Astrocyte of the cerebellum (primary cell): ENCODE measurements around the gene KIF1A.
A peak's percentile ranks its signal among the peaks of the same experiment; 100 is the strongest.

Experiments
- DNase-seq: peaks from one replicate; pipeline ENCODE4 v3.0.0-alpha.2; 2011; ENCODE audit warnings: low read depth
- H3K4me3 ChIP-seq: 2 replicates; pipeline ENCODE4 v1.5.1; 2011; ENCODE audit warnings: mild to moderate bottlenecking, low read depth, low read length, moderate library complexity
- in situ Hi-C: cut with HindIII; loops from 2 replicates; pipeline ENCODE4 v1.10.0; 2017; ENCODE audit warnings: low sequenced_read_pairs
- TF ChIP-seq, protein P1 (sequence below): IDR thresholded peaks from 2 replicates; pipeline ENCODE4 v1.5.1; 2012; ENCODE audit warnings: low read length, low read depth, moderate library complexity, mild to moderate bottlenecking; ENCODE audit errors: missing control alignments

Gene KIF1A

GRCh38 chr2:240835528-240835927 is 15.5 kb upstream of the KIF1A start:
- in situ Hi-C loops: no loop called here
- TF ChIP-seq, protein P1, sequence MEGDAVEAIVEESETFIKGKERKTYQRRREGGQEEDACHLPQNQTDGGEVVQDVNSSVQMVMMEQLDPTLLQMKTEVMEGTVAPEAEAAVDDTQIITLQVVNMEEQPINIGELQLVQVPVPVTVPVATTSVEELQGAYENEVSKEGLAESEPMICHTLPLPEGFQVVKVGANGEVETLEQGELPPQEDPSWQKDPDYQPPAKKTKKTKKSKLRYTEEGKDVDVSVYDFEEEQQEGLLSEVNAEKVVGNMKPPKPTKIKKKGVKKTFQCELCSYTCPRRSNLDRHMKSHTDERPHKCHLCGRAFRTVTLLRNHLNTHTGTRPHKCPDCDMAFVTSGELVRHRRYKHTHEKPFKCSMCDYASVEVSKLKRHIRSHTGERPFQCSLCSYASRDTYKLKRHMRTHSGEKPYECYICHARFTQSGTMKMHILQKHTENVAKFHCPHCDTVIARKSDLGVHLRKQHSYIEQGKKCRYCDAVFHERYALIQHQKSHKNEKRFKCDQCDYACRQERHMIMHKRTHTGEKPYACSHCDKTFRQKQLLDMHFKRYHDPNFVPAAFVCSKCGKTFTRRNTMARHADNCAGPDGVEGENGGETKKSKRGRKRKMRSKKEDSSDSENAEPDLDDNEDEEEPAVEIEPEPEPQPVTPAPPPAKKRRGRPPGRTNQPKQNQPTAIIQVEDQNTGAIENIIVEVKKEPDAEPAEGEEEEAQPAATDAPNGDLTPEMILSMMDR: no peak
- H3K4me3 ChIP-seq: no peak overlapping the region
- no peak for DNase-seq

DNA sequence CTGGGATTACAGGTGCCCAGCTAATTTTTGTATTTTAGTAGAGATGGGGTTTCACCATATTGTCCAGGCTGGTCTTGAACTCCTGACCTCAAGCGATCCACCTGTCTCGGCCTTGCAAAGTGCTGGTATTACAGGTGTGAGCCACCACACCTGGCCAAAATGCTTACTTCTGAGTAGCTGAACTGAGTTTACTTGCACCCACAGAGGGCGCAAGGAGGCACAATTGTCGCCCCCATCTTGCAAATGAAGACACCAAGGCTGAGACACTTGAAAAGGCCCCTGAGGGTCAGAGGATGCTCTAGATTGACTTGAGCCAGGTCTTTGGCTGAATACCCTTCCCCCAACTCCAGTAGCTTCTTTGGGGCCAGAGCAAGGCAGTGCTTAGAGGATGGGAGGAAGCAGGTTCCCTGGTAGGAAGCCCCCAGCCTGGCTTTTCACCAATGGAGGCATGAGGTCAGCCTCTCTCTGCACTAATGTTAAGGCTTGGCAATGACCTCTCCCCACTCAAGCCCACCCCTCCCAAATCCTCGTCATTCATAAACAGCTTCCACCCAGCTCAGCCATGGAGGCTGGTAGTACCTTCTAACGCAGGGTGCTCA is 14.5 kb upstream of the KIF1A start:
- in situ Hi-C loops: no loop called here
- TF ChIP-seq, protein P1: no peak
- DNase-seq: no peak
- H3K4me3 ChIP-seq: no peak overlapping the region

- DNase-seq: no peak
- TF ChIP-seq, protein P1: no peak
- H3K4me3 ChIP-seq: no peak overlapping the region
- in situ Hi-C loops: no loop called here
Measured at GRCh38 chr2:240833724-240834285, 13.8 kb upstream of the KIF1A start.

DNA sequence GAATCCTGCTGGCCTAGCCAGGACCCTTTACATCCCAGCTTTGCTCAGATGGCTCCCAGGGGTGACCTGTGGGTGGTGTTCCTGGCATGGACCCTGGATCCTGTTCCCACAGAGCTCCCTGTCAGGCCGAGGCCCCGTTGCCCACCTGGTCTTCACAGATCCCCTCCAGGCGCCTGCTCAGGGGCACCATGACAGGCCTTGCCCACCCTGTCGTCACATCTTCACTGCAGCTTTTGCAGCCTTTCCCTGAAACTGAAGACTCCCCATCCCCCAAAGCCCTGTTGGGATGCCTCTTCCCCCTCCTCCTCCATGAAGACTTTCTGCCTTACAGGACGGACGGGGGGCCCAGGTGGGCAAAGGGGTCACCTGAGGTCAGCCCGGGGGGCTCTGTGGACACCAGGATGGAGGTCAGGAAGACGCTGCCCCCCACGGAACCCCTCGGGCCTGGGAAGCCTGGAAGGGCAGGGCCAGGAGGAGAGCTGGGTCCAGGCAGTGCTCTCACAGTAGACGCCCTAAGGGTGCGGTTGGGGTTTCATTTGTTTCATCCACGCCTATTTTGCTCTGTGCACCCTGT is 13.0 kb upstream of the KIF1A start:
- no peak overlapping the region for H3K4me3 ChIP-seq
- no peak for DNase-seq
- in situ Hi-C loops: no loop called here
- TF ChIP-seq, protein P1: no peak

DNA sequence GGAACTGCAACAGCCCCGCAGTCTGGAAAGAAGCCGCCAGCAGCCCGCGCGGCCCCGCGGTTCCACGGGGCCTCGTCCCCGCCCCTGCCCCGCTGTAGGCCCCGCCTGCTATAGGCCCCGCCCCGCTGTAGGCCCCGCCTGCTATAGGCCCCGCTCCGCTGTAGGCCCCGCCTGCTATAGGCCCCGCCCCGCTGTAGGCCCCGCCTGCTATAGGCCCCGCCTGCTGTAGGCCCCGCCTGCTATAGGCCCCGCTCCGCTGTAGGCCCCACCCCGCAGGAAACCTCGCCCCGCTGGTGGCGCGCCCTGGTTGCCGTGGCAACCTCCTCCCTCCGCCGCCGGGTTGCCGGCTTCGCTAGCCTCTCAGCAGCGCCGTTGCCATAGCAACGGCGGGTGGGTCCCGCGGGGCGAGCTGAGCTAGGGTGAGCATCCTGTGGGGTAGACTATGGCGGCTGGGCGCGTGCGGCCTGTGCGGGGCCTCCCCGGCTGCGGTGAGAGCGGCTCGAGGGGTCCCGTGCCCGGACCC is 12.2 kb upstream of the KIF1A start:
- peak overlapping the region; percentile 22 for H3K4me3 ChIP-seq
- TF ChIP-seq, protein P1: no peak
- in situ Hi-C loops: no loop called here
- peak; percentile 24 for DNase-seq

GRCh38 chr2:240831594-240832204 is 11.7 kb upstream of the KIF1A start:
- in situ Hi-C loops: no loop called here
- TF ChIP-seq, protein P1: no peak
- peak overlapping the region; percentile 22 for H3K4me3 ChIP-seq
- no peak for DNase-seq
